Calu3 (cell line): Measurements from ENCODE around the gene BCL3. TPM values are rescaled to one million over a fixed set of nuclear protein-coding genes. Genes with fewer than 3 reads are reported as not detected.
"Not testable (repeated sequence)": the region's sequence is repeated elsewhere in the genome, so short reads cannot be mapped to it uniquely, and the experiment has no call there.

Source experiments
- BruUV-seq: library from RNA; stranded (reverse); fragments of 400-500 nt; replicated peaks from 2 replicates; lab custom pipeline; 2021; lab: Mats Ljungman, UMichigan
- CTCF ChIA-PET: fragments of 300-600 bp; sonication (Branson Sonifier 250); formaldehyde crosslinking; loops from one replicate; lab custom pipeline; 2022; ENCODE audit warnings: antibody characterized with exemption; lab: Charles Lee
- DNase-seq: peaks from one replicate; pipeline ENCODE4 v3.0.0; 2022
- H3K27ac Mint-ChIP-seq: one replicate; pipeline ENCODE4 v1.8.0; 2022; ENCODE audit warnings: mixed read lengths; ENCODE audit not compliant: unreplicated experiment
- H3K27me3 Mint-ChIP-seq: one replicate; pipeline ENCODE4 v1.8.0; 2022; ENCODE audit warnings: mixed read lengths; ENCODE audit not compliant: unreplicated experiment
- H3K36me3 Mint-ChIP-seq: one replicate; pipeline ENCODE4 v1.8.0; 2022; ENCODE audit warnings: mild to moderate bottlenecking, moderate library complexity, mixed read lengths; ENCODE audit not compliant: insufficient read depth, unreplicated experiment
- H3K4me1 Mint-ChIP-seq: one replicate; pipeline ENCODE4 v1.8.0; 2022; ENCODE audit warnings: mild to moderate bottlenecking, low read depth, mixed read lengths; ENCODE audit not compliant: unreplicated experiment
- H3K4me3 Mint-ChIP-seq: one replicate; pipeline ENCODE4 v1.8.0; 2022; ENCODE audit warnings: mild to moderate bottlenecking, low read depth, moderate library complexity, mixed read lengths; ENCODE audit not compliant: unreplicated experiment
- H3K9me3 Mint-ChIP-seq: one replicate; pipeline ENCODE4 v1.8.0; 2022; ENCODE audit warnings: low read depth, mixed read lengths; ENCODE audit not compliant: unreplicated experiment
- CTCF ChIP-seq: fragments of 200-600 bp; IDR thresholded peaks from one replicate; pipeline ENCODE4 v1.8.0; 2022; ENCODE audit warnings: antibody characterized with exemption; ENCODE audit not compliant: unreplicated experiment
- intact Hi-C: fragments of 100-400 bp; cut with micrococcal nuclease; formaldehyde crosslinking; loops from one replicate; pipeline ENCODE4 v1.10.0; 2022; ENCODE audit not compliant: unreplicated experiment
- total RNA-seq: library from RNA; stranded (reverse); gene quantifications from 2 replicates; pipeline ENCODE4 v1.2.3, GENCODE V29; 2022

Gene BCL3
- total RNA-seq, 1 experiment from 2014 or later: 37.7 TPM

GRCh38 chr19:44776402-44777096, 28.0 kb downstream of the BCL3 start:
- no TSS peak for BruUV-seq
- H3K4me1 Mint-ChIP-seq: peaks cover 30% of the 10 kb centered on the region
- H3K9me3 Mint-ChIP-seq: no peaks in the 10 kb centered on the region

GRCh38 chr19:44777715-44778347, 29.3 kb downstream of the BCL3 start, which contains the start of gene CBLC:
TSS of gene CBLC (plus strand) at chr19:44777890. CDS start at chr19:44777932, 42 bp downstream.
- TF ChIP-seq CTCF: no peak
- Mint-ChIP-seq H3K27me3 (no peaks in the 10 kb centered on the region), H3K4me1 (peaks cover 25% of the 10 kb centered on the region), H3K4me3 (peak within 1 kb of the TSS; percentile 60), H3K27ac (peak within 1 kb of the TSS; percentile 92), H3K9me3 (no peaks in the 10 kb centered on the region), H3K36me3 (peaks cover 63% of the 10 kb centered on the region)
- CTCF ChIA-PET: interaction anchor here (0.6 to 1.0 kb wide), 5 partner anchors 29 to 201 kb away, joined by 3 to 4 read pairs (median 3); no protein-coding TSS in a partner anchor
- intact Hi-C loops: loop anchor here (2.0 kb wide), 1 partner anchor 67 kb away; no protein-coding TSS in a partner anchor
- peak; percentile 99 for DNase-seq
- BruUV-seq: no TSS peak

More at GRCh38 chr19:44776402-44777096, 28.0 kb downstream of the BCL3 start:
- DNase-seq: peak; percentile 98
- Mint-ChIP-seq H3K27me3 (no peaks in the 10 kb centered on the region), H3K27ac (peak overlapping the region; percentile 92), H3K4me3 (peak overlapping the region; percentile 55), H3K36me3 (peaks cover 54% of the 10 kb centered on the region)
- no peak for TF ChIP-seq CTCF
- CTCF ChIA-PET: interaction anchor here (0.9 to 2.2 kb wide), 3 partner anchors 53 to 69 kb away, joined by 3 to 8 read pairs (median 5); partner anchors contain the start of gene NECTIN2
- intact Hi-C loops: loop anchor here (2.0 kb wide), 1 partner anchor 68 kb away; no protein-coding TSS in a partner anchor

- no peak overlapping the region for H3K27ac Mint-ChIP-seq
- H3K27me3 Mint-ChIP-seq: no peaks in the 10 kb centered on the region
- H3K4me3 Mint-ChIP-seq: peak overlapping the region; percentile 60
- TF ChIP-seq CTCF: no peak
- H3K4me1 Mint-ChIP-seq: peaks cover 21% of the 10 kb centered on the region
- BruUV-seq: TSS peak; percentile 58
- DNase-seq: no peak
- H3K9me3 Mint-ChIP-seq: no peaks in the 10 kb centered on the region
- CTCF ChIA-PET: interaction anchor here (0.7 kb wide), 3 partner anchors 20 to 1592 kb away, joined by 3 to 5 read pairs (median 3); no protein-coding TSS in a partner anchor
- intact Hi-C loops: no loop called here
- peaks cover 69% of the 10 kb centered on the region for H3K36me3 Mint-ChIP-seq
Measured at GRCh38 chr19:44779150-44779549, 30.6 kb downstream of the BCL3 start.

GRCh38 chr19:44781694-44782093, 33.2 kb downstream of the BCL3 start:
- BruUV-seq, H3K27ac Mint-ChIP-seq, intact Hi-C loops, H3K4me3 Mint-ChIP-seq, H3K9me3 Mint-ChIP-seq, H3K27me3 Mint-ChIP-seq, DNase-seq: not testable (repeated sequence)
- Mint-ChIP-seq H3K36me3 (peaks cover 75% of the 10 kb centered on the region), H3K4me1 (peaks cover 13% of the 10 kb centered on the region)
- CTCF ChIA-PET: interaction anchor here (0.9 to 1.6 kb wide), 3 partner anchors 11 to 64 kb away, joined by 4 to 12 read pairs (median 7); partner anchors contain the start of gene NECTIN2
